Testis (tissue), 3 donors: Measurements from ENCODE around the gene RBM33. TPM values are rescaled to one million over a fixed set of nuclear protein-coding genes. Genes with fewer than 3 reads are reported as not detected.

Source experiments
- DNase-seq: peaks from one replicate; pipeline ENCODE4 v3.0.0-alpha.2; 2019
- H3K27ac ChIP-seq, 2 donors: fragments of 200-600 bp; sonication (generic); one replicate each; pipeline ENCODE4 v1.5.1; 2019
- H3K27me3 ChIP-seq: fragments of 200-600 bp; sonication (generic); one replicate; pipeline ENCODE4 v1.5.1; 2019
- H3K36me3 ChIP-seq: fragments of 200-600 bp; sonication (generic); one replicate; pipeline ENCODE4 v1.5.1; 2017; ENCODE audit warnings: low read depth; ENCODE audit errors: missing control alignments
- H3K4me1 ChIP-seq: fragments of 200-600 bp; sonication (generic); one replicate; pipeline ENCODE4 v1.5.1; 2019
- H3K4me3 ChIP-seq, 2 donors: fragments of 200-600 bp; sonication (generic); one replicate each; pipeline ENCODE4 v1.5.1; 2017 to 2019
- H3K9me3 ChIP-seq: fragments of 200-600 bp; sonication (generic); one replicate; pipeline ENCODE4 v1.5.1; 2017
- CTCF ChIP-seq, 3 experiments: fragments of 450-650 bp in 2 of 3; fragments of 200-600 bp in 1 of 3; sonication (generic) in 1 of 3; IDR thresholded peaks; one replicate each; pipeline ENCODE4 v1.5.1; 2016 to 2019; ENCODE audit warnings: antibody characterized with exemption in 3 of 3, mild to moderate bottlenecking in 2 of 3, moderate library complexity in 1 of 3
- POLR2A ChIP-seq: fragments of 450-650 bp; IDR thresholded peaks from one replicate; pipeline ENCODE4 v1.6.1; 2017; ENCODE audit warnings: antibody characterized with exemption, mild to moderate bottlenecking, moderate library complexity
- WGBS, 2 donors: methylation state at CpG; one replicate each; pipeline ENCODE4 v1.1.5; 2018; 5-methylcytosine and 5-hydroxymethylcytosine counted together
- intact Hi-C: fragments of 100-400 bp; cut with DNase I; formaldehyde crosslinking; loops from one replicate; pipeline ENCODE4 v1.15.1; 2023; ENCODE audit warnings: low total_unique reads
- polyA plus RNA-seq: library from polyadenylated mRNA; stranded (reverse); fragments of 350-450 nt; fragmentation: Illumina TruSeq; extraction: RNeasy Lipid Tissue Mini Kit (QIAGEN cat#74804); gene quantifications from one replicate; pipeline ENCODE4 v1.2.3, GENCODE V29; 2014; ENCODE audit warnings: low read depth, low replicate concordance; ENCODE audit not compliant: insufficient read depth
- total RNA-seq, 2 donors: library from RNA; depleted of rRNA; stranded (reverse); fragments of >200 nt; gene quantifications; one replicate each; pipeline ENCODE4 v1.2.3, GENCODE V29; 2016

RBM33 gene
- total and polyA plus RNA-seq, 3 donors from 2014 or later: 27.3 to 104 (median 93.4) TPM

GRCh38 chr7:155803418-155804376, 159.2 kb downstream of the RBM33 start:
- Histone ChIP-seq H3K4me1 (peaks cover 12% of the 10 kb centered on the region), H3K9me3 (no peaks in the 10 kb centered on the region), H3K36me3 (no peaks in the 10 kb centered on the region), H3K27ac (no peak overlapping the region), H3K27me3 (no peaks in the 10 kb centered on the region), H3K4me3 (peak overlapping the region in 1 of 2 donors; percentile 1)
- WGBS, 2 donors: 1% methylated on average over 59 to 91 of the region's 96 CpGs
- TF ChIP-seq POLR2A (no peak), CTCF (IDR thresholded peaks at IDR 0.05) (no peak)
- DNase-seq: no peak
- intact Hi-C loops: no loop called here

- Histone ChIP-seq H3K4me1 (peaks cover 20% of the 10 kb centered on the region), H3K27me3 (no peaks in the 10 kb centered on the region), H3K27ac (no peak overlapping the region), H3K9me3 (no peaks in the 10 kb centered on the region), H3K36me3 (no peaks in the 10 kb centered on the region), H3K4me3 (peak overlapping the region in 1 of 2 donors; percentile 47)
- TF ChIP-seq POLR2A: no peak
- no peak for TF ChIP-seq CTCF (IDR thresholded peaks at IDR 0.05)
- intact Hi-C loops: no loop called here
- no peak for DNase-seq
- WGBS, 2 donors: 2 to 3% methylated on average over 14 to 17 of the region's 17 CpGs
Observed at GRCh38 chr7:155804431-155804831, 160.0 kb downstream of the RBM33 start.

GRCh38 chr7:155804897-155805825, 160.7 kb downstream of the RBM33 start:
- Histone ChIP-seq H3K27me3 (no peaks in the 10 kb centered on the region), H3K27ac (no peak overlapping the region), H3K4me3 (peak overlapping the region; percentile 31 to 47), H3K4me1 (peaks cover 24% of the 10 kb centered on the region), H3K9me3 (no peaks in the 10 kb centered on the region), H3K36me3 (no peaks in the 10 kb centered on the region)
- DNase-seq: peak; percentile 65
- TF ChIP-seq CTCF (IDR thresholded peaks at IDR 0.05): peak in 2 of 3 experiments; percentile 40 to 50
- no peak for TF ChIP-seq POLR2A
- 1% methylated on average over 49 to 86 of the region's 91 CpGs for WGBS, 2 donors
- intact Hi-C loops: no loop called here

GRCh38 chr7:155805826-155806095, 161.3 kb downstream of the RBM33 start:
- no peaks in the 10 kb centered on the region for H3K27me3 ChIP-seq
- no peaks in the 10 kb centered on the region for H3K36me3 ChIP-seq
- no peak overlapping the region for H3K27ac ChIP-seq
- no peak for DNase-seq
- intact Hi-C loops: no loop called here
- TF ChIP-seq POLR2A (no peak), CTCF (IDR thresholded peaks at IDR 0.05) (no peak)
- 0% methylated on average over 10 of the region's 18 CpGs; no CpG with 5 or more reads in 1 of the 2 donors for WGBS, 2 donors
- peak overlapping the region; percentile 31 to 47 for H3K4me3 ChIP-seq
- H3K9me3 ChIP-seq: no peaks in the 10 kb centered on the region
- H3K4me1 ChIP-seq: peaks cover 25% of the 10 kb centered on the region
